Measurements from ENCODE around the gene CENPP.

CENPP gene

DNA sequence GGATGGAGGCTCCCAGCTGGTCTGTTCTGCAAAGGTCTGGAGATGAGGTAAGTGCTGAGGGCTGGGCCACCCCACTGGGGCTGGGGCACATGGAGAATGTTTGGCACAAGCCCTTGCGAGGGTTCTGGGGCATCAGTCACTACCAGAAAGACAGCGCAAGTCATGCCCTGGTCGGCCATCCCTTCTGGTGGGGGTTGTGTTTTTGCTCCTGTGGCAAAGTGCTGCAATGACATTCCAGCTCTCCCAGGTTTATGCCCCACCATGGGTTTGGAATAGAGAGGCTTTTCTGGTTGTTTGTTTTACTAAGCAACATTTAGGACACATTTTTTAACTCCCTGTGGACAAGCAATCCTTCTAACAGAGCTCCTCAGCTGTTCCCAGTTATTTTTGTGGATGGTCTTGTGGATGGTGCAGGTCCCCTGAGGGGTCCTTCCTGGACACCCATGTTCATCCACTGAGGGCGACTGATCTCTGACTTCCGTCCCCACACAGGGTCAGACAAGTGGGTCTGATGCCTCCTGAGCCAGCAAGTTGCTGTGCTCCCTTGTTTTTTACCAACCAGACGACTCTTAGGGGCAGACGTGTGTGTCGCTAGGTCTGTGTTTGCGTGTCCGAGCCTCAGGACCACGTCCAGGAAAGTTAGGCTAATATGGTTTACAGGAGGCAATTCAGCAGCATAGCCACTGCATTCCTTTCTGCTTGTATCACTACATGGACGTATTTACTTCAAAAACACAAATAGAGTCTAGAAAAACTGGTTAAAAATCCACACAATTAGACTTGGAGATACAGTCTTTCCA lies 274.9 kb downstream of the CENPP start:
- Histone ChIP-seq H3K27me3 (replicated peaks; ENCODE audit: insufficient read depth, low read length) (no peaks in the 10 kb centered on the region), H3K27ac (ENCODE audit: low read length) (no peak overlapping the region), H3K4me3 (ENCODE audit: low read length) (no peak overlapping the region)

GRCh38 chr9:92601451-92601850 lies 275.7 kb downstream of the CENPP start:
- DNase-seq, result no peak
- no peak overlapping the region for H2AFZ ChIP-seq (ENCODE audit: low read length)
- no peaks in the 10 kb centered on the region for H3K9me3 ChIP-seq (replicated peaks; ENCODE audit: insufficient read depth, low read length)
- TF ChIP-seq, protein P1, sequence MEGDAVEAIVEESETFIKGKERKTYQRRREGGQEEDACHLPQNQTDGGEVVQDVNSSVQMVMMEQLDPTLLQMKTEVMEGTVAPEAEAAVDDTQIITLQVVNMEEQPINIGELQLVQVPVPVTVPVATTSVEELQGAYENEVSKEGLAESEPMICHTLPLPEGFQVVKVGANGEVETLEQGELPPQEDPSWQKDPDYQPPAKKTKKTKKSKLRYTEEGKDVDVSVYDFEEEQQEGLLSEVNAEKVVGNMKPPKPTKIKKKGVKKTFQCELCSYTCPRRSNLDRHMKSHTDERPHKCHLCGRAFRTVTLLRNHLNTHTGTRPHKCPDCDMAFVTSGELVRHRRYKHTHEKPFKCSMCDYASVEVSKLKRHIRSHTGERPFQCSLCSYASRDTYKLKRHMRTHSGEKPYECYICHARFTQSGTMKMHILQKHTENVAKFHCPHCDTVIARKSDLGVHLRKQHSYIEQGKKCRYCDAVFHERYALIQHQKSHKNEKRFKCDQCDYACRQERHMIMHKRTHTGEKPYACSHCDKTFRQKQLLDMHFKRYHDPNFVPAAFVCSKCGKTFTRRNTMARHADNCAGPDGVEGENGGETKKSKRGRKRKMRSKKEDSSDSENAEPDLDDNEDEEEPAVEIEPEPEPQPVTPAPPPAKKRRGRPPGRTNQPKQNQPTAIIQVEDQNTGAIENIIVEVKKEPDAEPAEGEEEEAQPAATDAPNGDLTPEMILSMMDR (IDR thresholded peaks at IDR 0.05; ENCODE audit: low read length), result no peak
- TF ChIP-seq EZH2phosphoT487 (IDR thresholded peaks at IDR 0.05; ENCODE audit: low read length) (no peak), EZH2 (optimal IDR thresholded peaks at IDR 0.05; ENCODE audit: low read depth, low read length) (no peak)
- no peak overlapping the region for H3K9ac ChIP-seq (ENCODE audit: low read length)
- no peak overlapping the region for H3K4me2 ChIP-seq (ENCODE audit: low read depth, low read length)
- no peaks in the 10 kb centered on the region for H4K20me1 ChIP-seq (ENCODE audit: insufficient read depth, low read length)
- no peaks in the 10 kb centered on the region for H3K9me2 ChIP-seq (replicated peaks; ENCODE audit: insufficient read depth, low read length)
- no peak overlapping the region for H3K27ac ChIP-seq (ENCODE audit: low read length)
- H3K27me3 ChIP-seq (replicated peaks; ENCODE audit: insufficient read depth, low read length), result no peaks in the 10 kb centered on the region
- H3K4me1 ChIP-seq (ENCODE audit: low read length), result peaks cover 14% of the 10 kb centered on the region
- H3K36me3 ChIP-seq (replicated peaks; ENCODE audit: insufficient read depth, low read length), result no peaks in the 10 kb centered on the region
- H3K4me3 ChIP-seq (ENCODE audit: low read length), result no peak overlapping the region
- no peaks in the 10 kb centered on the region for H3F3A ChIP-seq (ENCODE audit: insufficient read depth, low read length)
- H3K79me2 ChIP-seq (ENCODE audit: low read length), result peaks cover 4% of the 10 kb centered on the region; the same call in 1 of the 2 replicates

More for the DNA sequence above, 274.9 kb downstream of the CENPP start:
- Histone ChIP-seq H3K79me2 (ENCODE audit: low read length) (no peaks in the 10 kb centered on the region), H4K20me1 (ENCODE audit: insufficient read depth, low read length) (no peaks in the 10 kb centered on the region), H3K9ac (ENCODE audit: low read length) (no peak overlapping the region), H3K4me2 (ENCODE audit: low read depth, low read length) (no peak overlapping the region), H3F3A (ENCODE audit: insufficient read depth, low read length) (no peaks in the 10 kb centered on the region), H3K36me3 (replicated peaks; ENCODE audit: insufficient read depth, low read length) (no peaks in the 10 kb centered on the region), H3K4me1 (ENCODE audit: low read length) (peaks cover 9% of the 10 kb centered on the region), H2AFZ (ENCODE audit: low read length) (no peak overlapping the region), H3K9me2 (replicated peaks; ENCODE audit: insufficient read depth, low read length) (no peaks in the 10 kb centered on the region), H3K9me3 (replicated peaks; ENCODE audit: insufficient read depth, low read length) (no peaks in the 10 kb centered on the region)
- DNase-seq, result no peak
- no peak for TF ChIP-seq EZH2phosphoT487 (IDR thresholded peaks at IDR 0.05; ENCODE audit: low read length)
- TF ChIP-seq, protein P1 (IDR thresholded peaks at IDR 0.05; ENCODE audit: low read length), result no peak

DNA sequence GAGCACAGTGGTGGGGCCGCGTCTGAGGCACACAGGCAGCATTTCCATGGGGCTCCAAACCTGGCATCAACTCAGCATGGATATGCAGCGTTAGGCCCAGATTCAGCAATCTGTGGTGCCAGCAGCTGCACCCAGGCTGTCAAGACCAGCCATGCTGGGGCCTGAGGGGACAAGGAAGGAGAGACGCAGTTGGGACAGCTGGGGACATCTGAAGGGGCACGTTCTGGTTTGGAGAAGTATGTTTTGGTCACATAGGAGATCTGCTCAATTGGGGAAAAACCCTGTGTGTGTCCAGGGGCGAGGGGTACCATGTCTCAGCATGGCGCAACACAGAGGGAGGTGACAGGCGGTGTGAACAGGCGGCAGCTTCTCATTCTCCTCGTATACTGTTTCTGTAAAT lies 276.7 kb downstream of the CENPP start:
- no peaks in the 10 kb centered on the region for H3K36me3 ChIP-seq (replicated peaks; ENCODE audit: insufficient read depth, low read length)
- peaks cover 4% of the 10 kb centered on the region; the same call in 1 of the 2 replicates for H3K79me2 ChIP-seq (ENCODE audit: low read length)
- TF ChIP-seq, protein P1 (IDR thresholded peaks at IDR 0.05; ENCODE audit: low read length), result no peak
- TF ChIP-seq EZH2phosphoT487 (IDR thresholded peaks at IDR 0.05; ENCODE audit: low read length), result no peak
- no peak for TF ChIP-seq EZH2 (optimal IDR thresholded peaks at IDR 0.05; ENCODE audit: low read depth, low read length)
- H3K4me2 ChIP-seq (ENCODE audit: low read depth, low read length), result no peak overlapping the region
- no peak overlapping the region for H3K9ac ChIP-seq (ENCODE audit: low read length)
- H3K9me3 ChIP-seq (replicated peaks; ENCODE audit: insufficient read depth, low read length), result no peaks in the 10 kb centered on the region
- peaks cover 6% of the 10 kb centered on the region; the same call in 1 of the 2 replicates for H3F3A ChIP-seq (ENCODE audit: insufficient read depth, low read length)
- no peaks in the 10 kb centered on the region for H3K27me3 ChIP-seq (replicated peaks; ENCODE audit: insufficient read depth, low read length)
- no peak for DNase-seq
- no peaks in the 10 kb centered on the region for H4K20me1 ChIP-seq (ENCODE audit: insufficient read depth, low read length)
- no peak overlapping the region for H3K27ac ChIP-seq (ENCODE audit: low read length)
- no peak overlapping the region for H3K4me3 ChIP-seq (ENCODE audit: low read length)
- H2AFZ ChIP-seq (ENCODE audit: low read length), result no peak overlapping the region
- no peaks in the 10 kb centered on the region for H3K9me2 ChIP-seq (replicated peaks; ENCODE audit: insufficient read depth, low read length)
- H3K4me1 ChIP-seq (ENCODE audit: low read length), result peaks cover 20% of the 10 kb centered on the region

Measured in MM.1S (cell line).